ENCODE results near the gene SEPTIN1.

DNA sequence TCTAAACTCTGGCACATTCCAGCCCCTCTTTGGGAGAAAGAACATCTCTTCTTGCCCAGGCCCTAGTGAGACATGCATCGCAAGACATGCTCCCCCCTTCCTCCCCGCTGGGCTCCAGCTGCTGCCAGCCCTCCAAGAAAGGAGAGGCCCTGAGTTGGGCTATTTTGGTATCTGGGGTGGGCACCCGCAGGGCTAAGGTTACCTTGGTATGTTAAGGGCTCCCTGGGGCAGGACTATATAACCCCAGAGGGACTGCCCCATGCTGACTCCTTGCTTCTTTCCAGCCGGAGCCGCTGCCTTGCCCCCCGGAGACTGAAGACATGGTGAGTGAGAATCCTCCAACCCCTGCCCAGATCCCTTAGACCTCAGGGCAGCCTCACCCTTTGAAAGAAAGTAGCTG lies 7.8 kb downstream of the SEPTIN1 start, which contains the start of gene MYL11:
- TF ChIP-seq YY1 (IDR thresholded peaks at IDR 0.05; ENCODE audit: insufficient read depth, insufficient read length) (no peak), SUZ12 (IDR thresholded peaks at IDR 0.05; ENCODE audit: extremely low read depth, insufficient read depth, insufficient read length) (no peak), ZNF274 (IDR thresholded peaks at IDR 0.05; ENCODE audit: low read depth, low read length) (no peak)

Data from NT2/D1 (cell line).